ENCODE results near the gene TMEM178B. TPM values are rescaled to one million over a fixed set of nuclear protein-coding genes. Genes with fewer than 3 reads are reported as not detected.

The TMEM178B gene
- polyA plus RNA-seq, 1 donor from 2014 or later, result 40.7 TPM

DNA sequence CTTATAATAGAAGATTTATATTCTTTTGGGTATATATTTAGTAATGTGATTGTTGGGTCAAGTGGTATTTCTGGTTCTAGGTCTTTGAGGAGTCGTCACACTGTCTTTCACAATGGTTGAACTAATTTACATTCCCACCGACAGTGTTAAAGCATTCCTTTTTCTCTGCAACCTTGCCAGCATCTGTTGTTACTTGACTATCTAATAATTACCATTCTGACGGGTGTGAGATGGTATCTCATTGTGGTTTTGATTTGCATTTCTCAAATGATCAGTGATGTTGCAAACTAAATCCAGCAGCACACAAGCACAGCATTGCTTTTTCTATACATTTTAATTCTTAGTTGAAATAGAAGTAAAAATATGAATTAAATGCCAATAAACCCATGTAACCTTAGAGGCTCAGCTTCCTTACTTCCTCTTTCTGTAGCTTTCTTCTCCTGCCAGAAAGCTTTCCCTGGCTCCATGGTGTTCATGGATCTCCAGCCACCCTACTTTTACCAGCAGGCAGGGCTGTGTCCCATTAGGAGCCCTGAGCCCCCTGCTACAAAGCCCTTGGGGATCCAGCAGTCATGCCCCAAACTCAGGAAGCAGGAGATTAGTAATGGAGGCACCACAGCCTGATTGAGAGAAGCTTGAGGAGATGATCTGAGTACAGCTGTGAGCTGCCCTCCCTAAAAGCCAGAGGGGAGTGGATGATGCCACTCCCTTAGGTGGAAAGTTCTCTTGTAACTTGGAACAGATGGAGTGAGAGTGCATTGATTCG, 158.6 kb downstream of the TMEM178B start (continued):
- TF ChIP-seq CTCF (IDR thresholded peaks at IDR 0.05; ENCODE audit: poor library complexity, severe bottlenecking) (no peak), RAD21 (conservative IDR thresholded peaks at IDR 0.05) (no peak)

- H3K36me3 ChIP-seq (ENCODE audit: insufficient read depth, low read length), result no peaks in the 10 kb centered on the region
- TF ChIP-seq EP300 (conservative IDR thresholded peaks at IDR 0.05; ENCODE audit: poor library complexity, severe bottlenecking), result no peak
- TF ChIP-seq MXI1 (conservative IDR thresholded peaks at IDR 0.05; ENCODE audit: poor library complexity, severe bottlenecking), result no peak
- no peak for TF ChIP-seq TAF1 (IDR thresholded peaks at IDR 0.05; ENCODE audit: low read depth)
- no peak overlapping the region for H3K4me3 ChIP-seq (ENCODE audit: low read length)
- peaks cover 11% of the 10 kb centered on the region for H3K79me2 ChIP-seq (replicated peaks; ENCODE audit: insufficient read depth, low read length)
- no peaks in the 10 kb centered on the region for H3K9me3 ChIP-seq (ENCODE audit: low read length)
- no peaks in the 10 kb centered on the region for H3K9me2 ChIP-seq (ENCODE audit: insufficient read depth, low read length)
- no peaks in the 10 kb centered on the region for H4K20me1 ChIP-seq (ENCODE audit: insufficient read depth)
- H3K9ac ChIP-seq (ENCODE audit: low read length), result no peak overlapping the region
- no peak overlapping the region for H3K4me2 ChIP-seq (ENCODE audit: low read length)
- H2AFZ ChIP-seq (ENCODE audit: low read depth, low read length), result no peak overlapping the region
- no peak overlapping the region for H3K27ac ChIP-seq (ENCODE audit: low read length)
- H3F3A ChIP-seq (ENCODE audit: insufficient read depth, low read length, poor library complexity, severe bottlenecking), result no peaks in the 10 kb centered on the region
- no peaks in the 10 kb centered on the region for H3K27me3 ChIP-seq (ENCODE audit: insufficient read depth, low read depth, low read length)
These were observed 160.7 kb downstream of the TMEM178B start for GRCh38 chr7:141234335-141235105.

GRCh38 chr7:141235656-141236055, 161.8 kb downstream of the TMEM178B start:
- Histone ChIP-seq H3K9ac (ENCODE audit: low read length) (no peak overlapping the region), H3K4me2 (ENCODE audit: low read length) (no peak overlapping the region), H2AFZ (ENCODE audit: low read depth, low read length) (no peak overlapping the region), H3F3A (ENCODE audit: insufficient read depth, low read length, poor library complexity, severe bottlenecking) (no peaks in the 10 kb centered on the region), H3K27ac (ENCODE audit: low read length) (no peak overlapping the region), H3K27me3 (ENCODE audit: insufficient read depth, low read depth, low read length) (no peaks in the 10 kb centered on the region), H3K79me2 (replicated peaks; ENCODE audit: insufficient read depth, low read length) (peaks cover 17% of the 10 kb centered on the region), H3K9me3 (ENCODE audit: low read length) (no peaks in the 10 kb centered on the region), H3K4me3 (ENCODE audit: low read length) (no peak overlapping the region), H4K20me1 (ENCODE audit: insufficient read depth) (no peaks in the 10 kb centered on the region), H3K36me3 (ENCODE audit: insufficient read depth, low read length) (no peaks in the 10 kb centered on the region), H3K9me2 (ENCODE audit: insufficient read depth, low read length) (no peaks in the 10 kb centered on the region)
- TF ChIP-seq TAF1 (IDR thresholded peaks at IDR 0.05; ENCODE audit: low read depth) (no peak), POLR2AphosphoS5 (IDR thresholded peaks at IDR 0.05) (no peak)
- TF ChIP-seq, protein P1, sequence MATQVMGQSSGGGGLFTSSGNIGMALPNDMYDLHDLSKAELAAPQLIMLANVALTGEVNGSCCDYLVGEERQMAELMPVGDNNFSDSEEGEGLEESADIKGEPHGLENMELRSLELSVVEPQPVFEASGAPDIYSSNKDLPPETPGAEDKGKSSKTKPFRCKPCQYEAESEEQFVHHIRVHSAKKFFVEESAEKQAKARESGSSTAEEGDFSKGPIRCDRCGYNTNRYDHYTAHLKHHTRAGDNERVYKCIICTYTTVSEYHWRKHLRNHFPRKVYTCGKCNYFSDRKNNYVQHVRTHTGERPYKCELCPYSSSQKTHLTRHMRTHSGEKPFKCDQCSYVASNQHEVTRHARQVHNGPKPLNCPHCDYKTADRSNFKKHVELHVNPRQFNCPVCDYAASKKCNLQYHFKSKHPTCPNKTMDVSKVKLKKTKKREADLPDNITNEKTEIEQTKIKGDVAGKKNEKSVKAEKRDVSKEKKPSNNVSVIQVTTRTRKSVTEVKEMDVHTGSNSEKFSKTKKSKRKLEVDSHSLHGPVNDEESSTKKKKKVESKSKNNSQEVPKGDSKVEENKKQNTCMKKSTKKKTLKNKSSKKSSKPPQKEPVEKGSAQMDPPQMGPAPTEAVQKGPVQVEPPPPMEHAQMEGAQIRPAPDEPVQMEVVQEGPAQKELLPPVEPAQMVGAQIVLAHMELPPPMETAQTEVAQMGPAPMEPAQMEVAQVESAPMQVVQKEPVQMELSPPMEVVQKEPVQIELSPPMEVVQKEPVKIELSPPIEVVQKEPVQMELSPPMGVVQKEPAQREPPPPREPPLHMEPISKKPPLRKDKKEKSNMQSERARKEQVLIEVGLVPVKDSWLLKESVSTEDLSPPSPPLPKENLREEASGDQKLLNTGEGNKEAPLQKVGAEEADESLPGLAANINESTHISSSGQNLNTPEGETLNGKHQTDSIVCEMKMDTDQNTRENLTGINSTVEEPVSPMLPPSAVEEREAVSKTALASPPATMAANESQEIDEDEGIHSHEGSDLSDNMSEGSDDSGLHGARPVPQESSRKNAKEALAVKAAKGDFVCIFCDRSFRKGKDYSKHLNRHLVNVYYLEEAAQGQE (IDR thresholded peaks at IDR 0.05; ENCODE audit: borderline replicate concordance), result no peak

Measured in neural cell (in vitro differentiated cells).